NCI-H2081 (cell line): ENCODE measurements around the gene EGR4.
"Not testable (repeated sequence)": the region's sequence is repeated elsewhere in the genome, so short reads cannot be mapped to it uniquely, and the experiment has no call there.

ENCODE experiments used
- DNase-seq, 2 experiments: peaks; one replicate each; lab custom pipeline; 2025; lab: John Stamatoyannopoulos, UW

The EGR4 gene

GRCh38 chr2:73263540-73264331 lies 29.6 kb downstream of the EGR4 start:
- DNase-seq = no peak

- not testable (repeated sequence) for DNase-seq
These were observed 30.5 kb downstream of the EGR4 start for GRCh38 chr2:73262691-73263429.

GRCh38 chr2:73262108-73262651 lies 31.2 kb downstream of the EGR4 start:
- DNase-seq = no peak

- DNase-seq = no peak
These were observed 32.9 kb downstream of the EGR4 start for GRCh38 chr2:73260338-73260984.

GRCh38 chr2:73259704-73260337 lies 33.5 kb downstream of the EGR4 start:
- no peak for DNase-seq

- DNase-seq = no peak
These were observed 34.1 kb downstream of the EGR4 start for GRCh38 chr2:73259276-73259675.

- DNase-seq = no peak
These were observed 34.5 kb downstream of the EGR4 start for GRCh38 chr2:73258913-73259215.

GRCh38 chr2:73258186-73258912 lies 35.0 kb downstream of the EGR4 start:
- DNase-seq = no peak

GRCh38 chr2:73257425-73258125 lies 35.8 kb downstream of the EGR4 start:
- DNase-seq = no peak

GRCh38 chr2:73257021-73257420 lies 36.3 kb downstream of the EGR4 start:
- DNase-seq = no peak

- DNase-seq = no peak
These were observed 36.8 kb downstream of the EGR4 start for GRCh38 chr2:73256618-73256922.

- DNase-seq = no peak
These were observed 37.3 kb downstream of the EGR4 start for GRCh38 chr2:73255907-73256617.

GRCh38 chr2:73255007-73255644 lies 38.2 kb downstream of the EGR4 start:
- no peak for DNase-seq

GRCh38 chr2:73254343-73255006 lies 38.9 kb downstream of the EGR4 start:
- no peak for DNase-seq

GRCh38 chr2:73253901-73254300 lies 39.4 kb downstream of the EGR4 start:
- no peak for DNase-seq

- DNase-seq = peak in 1 of 2 experiments; percentile 34
These were observed 39.9 kb downstream of the EGR4 start for GRCh38 chr2:73253400-73253799.

- no peak for DNase-seq
These were observed 40.9 kb downstream of the EGR4 start for GRCh38 chr2:73252238-73253027.
